ENCODE measurements around the gene PRC1.
A peak's percentile ranks its signal among the peaks of the same experiment; 100 is the strongest.
"Not testable (repeated sequence)": the region's sequence is repeated elsewhere in the genome, so short reads cannot be mapped to it uniquely, and the experiment has no call there.

The PRC1 gene

GRCh38 chr15:91018158-91018557, 23.8 kb upstream of the PRC1 start:
- no peak overlapping the region for H3K4me3 ChIP-seq (replicated peaks; ENCODE audit: low read depth, low read length)
- TF ChIP-seq, protein P1, sequence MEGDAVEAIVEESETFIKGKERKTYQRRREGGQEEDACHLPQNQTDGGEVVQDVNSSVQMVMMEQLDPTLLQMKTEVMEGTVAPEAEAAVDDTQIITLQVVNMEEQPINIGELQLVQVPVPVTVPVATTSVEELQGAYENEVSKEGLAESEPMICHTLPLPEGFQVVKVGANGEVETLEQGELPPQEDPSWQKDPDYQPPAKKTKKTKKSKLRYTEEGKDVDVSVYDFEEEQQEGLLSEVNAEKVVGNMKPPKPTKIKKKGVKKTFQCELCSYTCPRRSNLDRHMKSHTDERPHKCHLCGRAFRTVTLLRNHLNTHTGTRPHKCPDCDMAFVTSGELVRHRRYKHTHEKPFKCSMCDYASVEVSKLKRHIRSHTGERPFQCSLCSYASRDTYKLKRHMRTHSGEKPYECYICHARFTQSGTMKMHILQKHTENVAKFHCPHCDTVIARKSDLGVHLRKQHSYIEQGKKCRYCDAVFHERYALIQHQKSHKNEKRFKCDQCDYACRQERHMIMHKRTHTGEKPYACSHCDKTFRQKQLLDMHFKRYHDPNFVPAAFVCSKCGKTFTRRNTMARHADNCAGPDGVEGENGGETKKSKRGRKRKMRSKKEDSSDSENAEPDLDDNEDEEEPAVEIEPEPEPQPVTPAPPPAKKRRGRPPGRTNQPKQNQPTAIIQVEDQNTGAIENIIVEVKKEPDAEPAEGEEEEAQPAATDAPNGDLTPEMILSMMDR (IDR thresholded peaks at IDR 0.05; ENCODE audit: low read depth, low read length, missing control alignments) = no peak
- no peak for DNase-seq (ENCODE audit: extremely low read depth, low read depth)

DNA sequence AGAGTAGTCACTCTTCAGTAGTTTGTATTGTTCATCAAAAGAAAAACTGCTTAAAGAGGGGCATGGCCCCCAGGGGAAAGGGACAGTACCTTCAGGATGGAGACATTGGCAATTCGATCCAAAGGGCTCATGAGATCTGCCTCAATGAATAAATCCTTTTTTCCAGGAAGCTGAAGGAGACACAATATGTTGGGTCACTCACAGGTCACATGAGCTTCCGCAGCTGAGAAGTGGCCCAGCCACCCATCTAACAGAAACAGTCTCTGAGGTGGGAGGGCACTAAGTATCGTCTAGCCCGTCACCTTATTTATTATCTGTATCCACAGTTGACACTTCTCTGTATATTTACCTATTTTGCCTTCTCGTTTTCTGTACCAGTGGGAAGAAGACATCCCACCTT, 23.4 kb upstream of the PRC1 start:
- H3K4me3 ChIP-seq (replicated peaks; ENCODE audit: low read depth, low read length) = no peak overlapping the region
- DNase-seq (ENCODE audit: extremely low read depth, low read depth) = no peak
- TF ChIP-seq, protein P1 (IDR thresholded peaks at IDR 0.05; ENCODE audit: low read depth, low read length, missing control alignments) = no peak

DNA sequence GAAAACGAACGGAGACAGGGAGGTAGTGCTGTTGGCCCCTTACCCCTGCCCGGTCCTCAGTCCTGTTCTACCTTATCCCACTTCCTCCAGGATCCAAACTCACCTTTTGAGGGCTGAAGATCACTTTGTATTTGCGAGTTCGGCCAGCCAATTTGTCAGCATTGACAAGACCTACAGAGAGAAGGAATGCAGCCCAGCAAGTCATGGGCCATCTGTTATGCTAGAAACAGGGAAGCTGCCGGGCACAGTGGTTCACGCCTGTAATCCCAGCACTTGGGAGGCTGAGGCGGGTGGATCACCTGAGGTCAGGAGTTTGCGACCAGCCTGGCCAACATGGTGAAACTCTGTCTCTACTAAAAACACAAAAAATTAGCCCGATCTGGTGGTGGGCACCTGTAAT, 19.4 kb upstream of the PRC1 start:
- not testable (repeated sequence) for H3K4me3 ChIP-seq (replicated peaks; ENCODE audit: low read depth, low read length); DNase-seq (ENCODE audit: extremely low read depth, low read depth)

DNA sequence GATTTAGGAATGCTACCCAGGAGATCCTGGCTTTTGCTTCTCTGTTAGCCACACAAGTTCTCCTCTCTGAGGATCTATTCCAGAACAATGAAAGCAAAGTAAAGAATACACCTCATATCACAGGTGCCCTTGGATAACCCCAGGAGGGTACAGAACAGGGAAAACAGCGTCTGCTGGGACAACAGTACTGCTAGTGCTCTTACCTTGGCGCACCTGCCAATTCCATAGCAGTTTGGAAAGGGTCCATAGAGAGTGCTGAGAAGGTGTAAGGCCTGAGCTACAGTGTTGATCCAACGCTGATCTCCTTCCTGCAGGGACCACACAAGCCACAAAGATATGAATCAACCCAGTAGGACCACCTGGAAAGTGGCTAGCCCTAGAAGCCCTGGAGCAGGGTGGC, 12.9 kb upstream of the PRC1 start:
- DNase-seq (ENCODE audit: extremely low read depth, low read depth) = no peak
- no peak overlapping the region for H3K4me3 ChIP-seq (replicated peaks; ENCODE audit: low read depth, low read length)
- TF ChIP-seq, protein P1 (IDR thresholded peaks at IDR 0.05; ENCODE audit: low read depth, low read length, missing control alignments) = no peak

DNA sequence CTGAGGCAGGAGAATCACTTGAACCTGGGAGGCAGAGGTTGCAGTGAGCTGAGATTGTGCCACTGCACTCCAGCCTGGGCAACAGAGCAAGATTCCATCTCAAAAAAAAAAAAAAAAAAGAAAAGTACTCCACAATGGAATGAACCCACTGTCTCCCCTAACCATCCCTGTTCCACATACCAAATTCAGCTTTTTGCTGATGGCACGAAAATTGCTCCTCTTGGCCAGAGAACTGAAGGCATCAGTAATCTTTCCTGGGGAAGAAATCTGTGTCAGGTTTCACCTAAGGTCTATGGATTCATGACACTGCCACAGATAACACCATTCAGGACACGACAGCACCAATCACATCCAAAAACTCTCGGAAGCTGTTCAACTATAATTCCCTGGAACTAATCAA, 6.9 kb upstream of the PRC1 start:
- no peak overlapping the region for H3K4me3 ChIP-seq (replicated peaks; ENCODE audit: low read depth, low read length)
- DNase-seq (ENCODE audit: extremely low read depth, low read depth) = no peak
- TF ChIP-seq, protein P1 (IDR thresholded peaks at IDR 0.05; ENCODE audit: low read depth, low read length, missing control alignments) = no peak

GRCh38 chr15:90998737-90999136, 4.4 kb upstream of the PRC1 start:
- TF ChIP-seq, protein P1 (IDR thresholded peaks at IDR 0.05; ENCODE audit: low read depth, low read length, missing control alignments) = no peak
- peak; percentile 53 for DNase-seq (ENCODE audit: extremely low read depth, low read depth)
- no peak overlapping the region for H3K4me3 ChIP-seq (replicated peaks; ENCODE audit: low read depth, low read length)

DNA sequence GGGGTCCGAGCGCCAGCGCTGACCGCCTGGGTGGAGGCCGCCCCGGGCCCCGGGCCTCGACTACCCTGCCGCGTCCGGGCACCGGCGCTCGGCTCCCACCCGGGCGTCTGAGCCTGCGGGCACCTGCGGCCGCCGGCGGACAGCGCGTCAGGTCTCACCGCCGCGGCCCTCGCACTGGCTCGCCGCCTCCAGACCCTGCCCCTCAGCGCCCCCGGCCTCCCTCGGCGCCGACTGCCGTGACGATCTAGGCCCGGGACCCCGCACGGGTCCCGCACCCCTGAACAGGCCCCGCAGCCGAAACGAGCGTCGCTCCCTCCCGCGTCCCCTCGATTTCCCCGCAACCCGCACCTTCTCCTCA, 297 bp downstream of the PRC1 start:
- peak overlapping the region; percentile 86 for H3K4me3 ChIP-seq (replicated peaks; ENCODE audit: low read depth, low read length)
- TF ChIP-seq, protein P1 (IDR thresholded peaks at IDR 0.05; ENCODE audit: low read depth, low read length, missing control alignments) = no peak
- DNase-seq (ENCODE audit: extremely low read depth, low read depth) = no peak
